HepG2 (cell line): Measurements from ENCODE around the gene TAF11. TPM values are rescaled to one million over a fixed set of nuclear protein-coding genes. Genes with fewer than 3 reads are reported as not detected.
A peak's percentile ranks its signal among the peaks of the same experiment; 100 is the strongest.

Source experiments
- ATAC-seq: fragments of 200-7000 bp; cut with Tn5 transposase; 3 replicates; pipeline ENCODE4 v1.9.1; 2020; ENCODE audit warnings: mild to moderate bottlenecking, moderate library complexity
- BruUV-seq: library from RNA; stranded (reverse); fragments of 400-500 nt; replicated peaks from 2 replicates; lab custom pipeline; 2021; lab: Mats Ljungman, UMichigan
- CTCF ChIA-PET: fragments of 300-600 bp; formaldehyde crosslinking; extraction: SDS; loops from one replicate; lab custom pipeline; 2021; ENCODE audit warnings: low total read pairs, inconsistent platforms, low intra/inter-chr PET ratio; lab: Yijun Ruan, JAX
- POLR2A ChIA-PET: fragments of 350-600 bp; sonication (Branson Sonifier 250); formaldehyde crosslinking; loops from one replicate; lab custom pipeline; 2020; ENCODE audit warnings: antibody characterized with exemption, inconsistent platforms; lab: Yijun Ruan, JAX
- DNase-seq: peaks from one replicate; pipeline ENCODE4 v3.0.0-alpha.2; 2015; ENCODE audit warnings: low spot score
- FAIRE-seq: peaks from 3 replicates; lab custom pipeline; 2011; peaks lifted over from hg19 to GRCh38; lab: Jason Lieb, UNC
- H2AFZ ChIP-seq: one replicate; pipeline ENCODE4 v1.6.1; 2011; ENCODE audit warnings: low read length, inconsistent platforms
- H3K27ac ChIP-seq: fragments of 300-600 bp; 3 replicates; pipeline ENCODE4 v1.8.0; 2011; ENCODE audit warnings: mixed run types, mild to moderate bottlenecking, mixed read lengths, low read length, inconsistent platforms; ENCODE audit not compliant: insufficient read depth; ENCODE audit errors: extremely low read length
- H3K27me3 ChIP-seq, 2 experiments: fragments of 200-600 bp in 1 of 2; 2 replicates in 1 of 2; 3 replicates in 1 of 2; pipeline versions ENCODE4 v1.6.0 to v1.8.0; 2011; ENCODE audit warnings: low read length in 2 of 2, mild to moderate bottlenecking in 2 of 2, moderate library complexity in 2 of 2, inconsistent platforms in 1 of 2; ENCODE audit not compliant: insufficient read depth in 2 of 2, control insufficient read depth in 1 of 2
- H3K36me3 ChIP-seq, 2 experiments: fragments of 200-600 bp in 1 of 2; replicated peaks in 1 of 2; 2 replicates in 1 of 2; 3 replicates in 1 of 2; pipeline versions ENCODE4 v1.5.1 to v1.8.0; 2011; ENCODE audit warnings: low read length in 2 of 2, inconsistent platforms in 1 of 2; ENCODE audit not compliant: insufficient read depth in 2 of 2, control insufficient read depth in 1 of 2
- H3K4me1 ChIP-seq: 2 replicates; pipeline ENCODE4 v1.5.1; 2012; ENCODE audit warnings: low read length, inconsistent platforms; ENCODE audit not compliant: insufficient read depth
- H3K4me2 ChIP-seq: 2 replicates; pipeline ENCODE4 v1.6.0; 2011; ENCODE audit warnings: low read depth, low read length, inconsistent platforms
- H3K4me3 ChIP-seq, 3 experiments: fragments of 200-600 bp in 1 of 3; sonication (generic), shearing (Covaris generic) in 1 of 3; replicated peaks in 1 of 3; 2 replicates each; pipeline ENCODE4 v1.5.1; 2011 to 2016; ENCODE audit warnings: low read length in 3 of 3, inconsistent platforms in 2 of 3, low read depth in 2 of 3, mild to moderate bottlenecking in 2 of 3, control low read depth in 1 of 3, mixed read lengths in 1 of 3; ENCODE audit not compliant: insufficient read depth in 1 of 3
- H3K79me2 ChIP-seq: one replicate; pipeline ENCODE4 v1.6.1; 2011; ENCODE audit warnings: low read length, inconsistent platforms; ENCODE audit not compliant: insufficient read depth
- H3K9ac ChIP-seq: 2 replicates; pipeline ENCODE4 v1.6.0; 2011; ENCODE audit warnings: mild to moderate bottlenecking, low read depth, low read length, inconsistent platforms; ENCODE audit not compliant: insufficient read depth
- H3K9me3 ChIP-seq: 2 replicates; pipeline ENCODE4 v1.5.1; 2012; ENCODE audit warnings: mild to moderate bottlenecking, low read length
- H4K20me1 ChIP-seq: 2 replicates; pipeline ENCODE4 v1.6.0; 2011; ENCODE audit warnings: inconsistent platforms, mild to moderate bottlenecking, low read length, moderate library complexity; ENCODE audit not compliant: insufficient read depth
- ATF5 ChIP-seq: sonication (generic); formaldehyde crosslinking; IDR thresholded peaks from 2 replicates; pipeline ENCODE4 v1.4.0; 2020; ENCODE audit warnings: mild to moderate bottlenecking, low read depth, missing genetic modification reagents
- ATF7 ChIP-seq, 2 experiments: fragments of 450-650 bp in 1 of 2; sonication (generic) in 1 of 2; formaldehyde crosslinking in 1 of 2; IDR thresholded peaks; 2 replicates each; pipeline versions ENCODE4 v1.4.0 to v1.6.1; 2016 to 2020; ENCODE audit warnings: antibody characterized with exemption in 1 of 2, mild to moderate bottlenecking in 1 of 2, missing genetic modification reagents in 1 of 2
- DPF2 ChIP-seq: sonication (generic); formaldehyde crosslinking; IDR thresholded peaks from 2 replicates; pipeline ENCODE4 v1.4.0; 2020; ENCODE audit warnings: mild to moderate bottlenecking, low read depth, missing genetic modification reagents, borderline replicate concordance
- ESRRA ChIP-seq: sonication (generic); formaldehyde crosslinking; IDR thresholded peaks from 2 replicates; pipeline ENCODE4 v1.5.1; 2020; ENCODE audit warnings: mild to moderate bottlenecking, low read depth, missing genetic modification reagents
- GFI1 ChIP-seq: sonication (generic); formaldehyde crosslinking; IDR thresholded peaks from 2 replicates; pipeline ENCODE4 v1.5.0; 2020; ENCODE audit warnings: missing genetic modification reagents, mild to moderate bottlenecking, borderline replicate concordance
- GLI4 ChIP-seq: sonication (generic); formaldehyde crosslinking; IDR thresholded peaks from 2 replicates; pipeline ENCODE4 v1.5.1; 2020; ENCODE audit warnings: missing genetic modification reagents, mild to moderate bottlenecking, moderate library complexity, borderline replicate concordance
- HNRNPH1 ChIP-seq: fragments of 200-400 bp; formaldehyde crosslinking; optimal IDR thresholded peaks from 2 replicates; pipeline ENCODE3; 2017; ENCODE audit warnings: mild to moderate bottlenecking, low read depth, low read length
- KDM1A ChIP-seq: IDR thresholded peaks from 2 replicates; pipeline ENCODE4 v1.6.1; 2016; ENCODE audit warnings: missing compliant biosample characterization
- MAFK ChIP-seq, 2 experiments: IDR thresholded peaks in 1 of 2; conservative IDR thresholded peaks in 1 of 2; 2 replicates each; pipeline ENCODE4 v1.6.1; 2011; ENCODE audit warnings: improper control_type of control experiment in 2 of 2, low read length in 2 of 2
- MEIS2 ChIP-seq: sonication (generic); formaldehyde crosslinking; IDR thresholded peaks from 2 replicates; pipeline ENCODE4 v1.9.0; 2021; ENCODE audit warnings: mild to moderate bottlenecking, missing genetic modification reagents
- PHF8 ChIP-seq: sonication (generic); formaldehyde crosslinking; IDR thresholded peaks from 2 replicates; pipeline ENCODE4 v1.5.0; 2020; ENCODE audit warnings: missing genetic modification reagents
- RBM22 ChIP-seq: fragments of 200-400 bp; formaldehyde crosslinking; optimal IDR thresholded peaks from 2 replicates; pipeline ENCODE3; 2017; ENCODE audit warnings: mild to moderate bottlenecking, low read length, moderate library complexity
- RCOR2 ChIP-seq: IDR thresholded peaks from 2 replicates; pipeline ENCODE4 v1.6.1; 2016; ENCODE audit warnings: missing biosample characterization, missing genetic modification reagents
- ZMYM3 ChIP-seq: sonication (generic); formaldehyde crosslinking; IDR thresholded peaks from 2 replicates; pipeline ENCODE4 v1.5.1; 2020; ENCODE audit warnings: mild to moderate bottlenecking, missing genetic modification reagents
- ZNF253 ChIP-seq: sonication (generic); formaldehyde crosslinking; IDR thresholded peaks from 2 replicates; pipeline ENCODE4 v1.8.0; 2022; ENCODE audit warnings: mild to moderate bottlenecking, missing genetic modification reagents, borderline replicate concordance
- WGBS: methylation state at CpG from one replicate; pipeline ENCODE4 v1.1.6; 2017; ENCODE audit warnings: low lambda C conversion rate; 5-methylcytosine and 5-hydroxymethylcytosine counted together
- in situ Hi-C: cut with HindIII; loops from 2 replicates; pipeline ENCODE4 v1.10.0; 2017; ENCODE audit warnings: low pct_unique_long_range_greater_than_20kb; ENCODE audit not compliant: extremely low pct_ligation_motif_present
- intact Hi-C: fragments of 100-400 bp; cut with micrococcal nuclease; formaldehyde crosslinking; loops from one replicate; pipeline ENCODE4 v1.10.0; 2022; ENCODE audit not compliant: unreplicated experiment
- polyA plus RNA-seq, 8 experiments: library from polyadenylated mRNA; depleted of rRNA in 3 of 8; stranded (reverse) in 7 of 8; unstranded in 1 of 8; fragments of >200 nt; fragmentation: Illumina TruSeq in 4 of 8; extraction: Trizol in 4 of 8; gene quantifications; 2 replicates each; pipeline versions ENCODE4 v1.2.1 to v1.2.3, GENCODE V29; 2011 to 2016; ENCODE audit warnings: low read depth in 4 of 8, missing spikeins in 1 of 8, mixed read lengths in 1 of 8; ENCODE audit not compliant: insufficient read depth in 1 of 8
- total RNA-seq, 5 experiments: library from RNA; depleted of rRNA; stranded (reverse); fragments of >200 nt; fragmentation: Illumina TruSeq; extraction: Trizol; gene quantifications; 2 replicates each; pipeline ENCODE4 v1.2.3, GENCODE V29; 2016; ENCODE audit warnings: low read depth in 1 of 5
- TF ChIP-seq, protein P1 (sequence below), 2 experiments: fragments of 450-650 bp in 1 of 2; sonication (generic) in 1 of 2; formaldehyde crosslinking; IDR thresholded peaks; 2 replicates each; pipeline versions ENCODE4 v1.5.0 to v1.8.0; 2020 to 2022; ENCODE audit warnings: mild to moderate bottlenecking in 1 of 2, missing genetic modification reagents in 1 of 2

TAF11 gene
- total and polyA plus RNA-seq, 2 of the 13 experiments (the other 11 are each of a cell fraction or from before 2014, with no cell fraction given) = 35.4 to 73.6 TPM

DNA sequence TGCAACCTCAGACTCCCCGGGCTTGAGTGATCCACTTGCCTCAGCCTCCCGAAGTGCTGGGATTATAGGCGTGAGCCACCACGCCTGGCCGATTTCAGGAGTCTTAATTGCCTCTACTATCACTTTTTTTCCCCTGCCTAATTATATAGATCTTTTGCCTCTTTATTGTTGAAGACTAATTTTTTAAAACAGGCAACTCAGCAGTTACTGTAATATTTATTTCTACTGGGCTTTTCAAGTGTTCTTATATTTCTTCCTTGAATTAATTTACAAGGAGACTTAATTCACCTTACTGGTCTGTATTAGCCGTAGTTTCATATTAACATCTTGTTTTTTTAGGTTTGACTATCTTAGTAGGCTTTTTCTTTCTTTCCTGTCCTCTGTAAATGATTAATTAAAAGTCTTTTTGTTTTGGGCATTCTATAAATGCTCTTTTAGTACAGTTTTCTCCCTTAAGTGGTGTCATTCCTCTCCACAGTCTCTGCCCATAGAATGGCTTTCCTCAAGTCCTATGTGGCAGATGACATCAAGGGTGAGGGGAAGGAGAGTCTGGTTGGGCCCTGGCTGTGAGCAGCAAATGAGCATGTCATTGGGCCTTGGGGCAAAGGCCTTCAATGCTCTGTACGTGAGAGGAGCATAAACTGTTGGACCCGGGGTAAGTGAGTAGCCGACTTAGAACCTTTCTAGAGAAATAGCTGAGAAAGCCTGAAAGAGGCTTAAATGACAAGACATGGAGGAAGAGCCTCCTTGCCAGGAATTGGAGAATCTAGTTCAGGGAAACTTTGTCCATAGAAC, 37.2 kb upstream of the TAF11 start:
- no TSS peak for BruUV-seq
- H4K20me1 ChIP-seq = no peaks in the 10 kb centered on the region
- FAIRE-seq = no peak
- in situ Hi-C loops = no loop called here
- intact Hi-C loops = no loop called here
- no peaks in the 10 kb centered on the region for H3K79me2 ChIP-seq
- DNase-seq = no peak
- WGBS = 93% methylated on average over 9 of the region's 9 CpGs
- no peak overlapping the region for H3K4me2 ChIP-seq
- H3K27ac ChIP-seq = no peak overlapping the region
- H3K27me3 ChIP-seq = no peaks in the 10 kb centered on the region
- TF ChIP-seq MEIS2 (no peak), MAFK (conservative IDR thresholded peaks at IDR 0.05 in 1 of 2, IDR thresholded peaks at IDR 0.05 in 1 of 2; ENCODE audit: low read length in 2 of 2) (peak in 1 of 2 experiments; percentile 36; a peak in 1 of 4 replicates)
- H3K9me3 ChIP-seq = no peaks in the 10 kb centered on the region
- H3K4me1 ChIP-seq = peaks cover 23% of the 10 kb centered on the region
- no peak overlapping the region for H3K9ac ChIP-seq
- ChIA-PET CTCF (no interaction called here), POLR2A (no interaction called here)
- H3K36me3 ChIP-seq = no peaks in the 10 kb centered on the region
- ATAC-seq = no peak
- no peak overlapping the region for H2AFZ ChIP-seq
- no peak overlapping the region for H3K4me3 ChIP-seq

DNA sequence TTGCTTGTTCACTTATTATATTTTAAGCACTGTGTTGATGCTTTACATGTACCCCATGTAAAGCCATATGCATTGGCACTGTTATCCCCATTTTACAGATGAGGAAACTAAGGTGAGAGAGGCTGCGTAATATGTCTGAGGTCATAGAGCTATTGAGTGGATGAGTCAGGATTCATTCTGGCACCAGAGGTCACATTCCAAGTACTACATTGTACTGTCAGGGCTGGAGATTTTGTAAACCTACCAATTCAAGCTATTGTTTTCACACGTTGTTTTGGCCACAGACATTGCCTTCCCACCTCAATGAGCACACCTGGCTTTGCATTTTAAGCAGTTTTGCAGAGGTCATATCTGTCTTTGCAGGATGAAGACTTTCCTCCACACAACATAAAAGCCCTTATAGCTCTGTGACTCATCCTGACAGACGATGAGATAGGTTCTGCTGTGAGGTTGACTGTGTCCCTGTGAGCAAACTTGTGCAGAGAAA, 34.4 kb upstream of the TAF11 start:
- H3K36me3 ChIP-seq = no peaks in the 10 kb centered on the region; a peak in 1 of 5 replicates
- H3K9me3 ChIP-seq = no peaks in the 10 kb centered on the region
- peak; percentile 20 for DNase-seq
- no peaks in the 10 kb centered on the region for H3K27me3 ChIP-seq
- intact Hi-C loops = no loop called here
- no peaks in the 10 kb centered on the region for H4K20me1 ChIP-seq
- H3K4me1 ChIP-seq = peaks cover 23% of the 10 kb centered on the region
- no peak overlapping the region for H3K9ac ChIP-seq
- no peak overlapping the region for H3K27ac ChIP-seq
- ChIA-PET CTCF (no interaction called here), POLR2A (no interaction called here)
- no TSS peak for BruUV-seq
- FAIRE-seq = no peak
- no peak overlapping the region for H2AFZ ChIP-seq
- ATAC-seq = no peak; the same call in 2 of the 3 replicates
- no peaks in the 10 kb centered on the region for H3K79me2 ChIP-seq
- in situ Hi-C loops = no loop called here
- no peak overlapping the region for H3K4me3 ChIP-seq
- H3K4me2 ChIP-seq = no peak overlapping the region
- 84% methylated on average over 3 of the region's 3 CpGs for WGBS
- TF ChIP-seq PHF8 (CRISPR knock-in tag) = no peak
- TF ChIP-seq KDM1A (CRISPR knock-in tag) = peak; percentile 70; the same call in 1 of the 2 replicates
- TF ChIP-seq GLI4 (CRISPR knock-in tag) = no peak
- TF ChIP-seq RCOR2 = 0 out of 2 replicates have a peak, but pooled peaks have one; percentile 39
- no peak for TF ChIP-seq ZNF253 (CRISPR knock-in tag)
- no peak for TF ChIP-seq ESRRA (CRISPR knock-in tag)
- no peak for TF ChIP-seq GFI1
- TF ChIP-seq DPF2 = no peak
- no peak for TF ChIP-seq ATF5 (CRISPR knock-in tag)
- TF ChIP-seq ZMYM3 (CRISPR knock-in tag) = peak; percentile 51; the same call in 1 of the 2 replicates
- 0 out of 2 replicates have a peak, but pooled peaks have one; percentile 5 for TF ChIP-seq ATF7 (IDR thresholded peaks at IDR 0.05)
- no peak for TF ChIP-seq ATF7 (CRISPR knock-in tag; IDR thresholded peaks at IDR 0.05)
- TF ChIP-seq HNRNPH1 = no peak
- no peak for TF ChIP-seq RBM22
- TF ChIP-seq, protein P1, sequence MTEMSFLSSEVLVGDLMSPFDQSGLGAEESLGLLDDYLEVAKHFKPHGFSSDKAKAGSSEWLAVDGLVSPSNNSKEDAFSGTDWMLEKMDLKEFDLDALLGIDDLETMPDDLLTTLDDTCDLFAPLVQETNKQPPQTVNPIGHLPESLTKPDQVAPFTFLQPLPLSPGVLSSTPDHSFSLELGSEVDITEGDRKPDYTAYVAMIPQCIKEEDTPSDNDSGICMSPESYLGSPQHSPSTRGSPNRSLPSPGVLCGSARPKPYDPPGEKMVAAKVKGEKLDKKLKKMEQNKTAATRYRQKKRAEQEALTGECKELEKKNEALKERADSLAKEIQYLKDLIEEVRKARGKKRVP (CRISPR knock-in tag; IDR thresholded peaks at IDR 0.05) = no peak
